ENCODE measurements around the gene SMIM3. TPM values are rescaled to one million over a fixed set of nuclear protein-coding genes. Genes with fewer than 3 reads are reported as not detected.
A peak's percentile ranks its signal among the peaks of the same experiment; 100 is the strongest.

Gene SMIM3
- total and polyA plus RNA-seq, 2 of the 13 experiments (the other 11 are each of a cell fraction or from before 2014, with no cell fraction given) = 11.6 to 96.7 TPM

- TF ChIP-seq ZFP41 (CRISPR knock-in tag; IDR thresholded peaks at IDR 0.05; ENCODE audit: borderline replicate concordance) (no peak), ZNF678 (CRISPR knock-in tag; IDR thresholded peaks at IDR 0.05) (no peak), ZNF639 (CRISPR knock-in tag; conservative IDR thresholded peaks at IDR 0.05) (no peak), PHB2 (IDR thresholded peaks at IDR 0.05; ENCODE audit: partially characterized antibody) (no peak), LCORL (IDR thresholded peaks at IDR 0.05) (no peak), LCORL (CRISPR knock-in tag; IDR thresholded peaks at IDR 0.05) (no peak), ZNF749 (CRISPR knock-in tag; IDR thresholded peaks at IDR 0.05; ENCODE audit: borderline replicate concordance) (no peak)
Observed at GRCh38 chr5:150774145-150774544, 4.4 kb upstream of the SMIM3 start (continued).

- in situ Hi-C loops (cut with HindIII; ENCODE audit: extremely low pct_ligation_motif_present, low pct_unique_long_range_greater_than_20kb) = no loop called here
- 2% methylated on average over 3 of the region's 3 CpGs for WGBS (ENCODE audit: low lambda C conversion rate)
- H3K4me3 ChIP-seq (replicated peaks in 1 of 3; ENCODE audit: insufficient read depth in 1 of 3, low read depth in 2 of 3, low read length in 3 of 3) = peak overlapping the region; percentile 74 to 90 (median 79); a peak in 4 of 6 replicates
- H3K9me3 ChIP-seq (ENCODE audit: low read length) = no peaks in the 10 kb centered on the region
- no peak for ATAC-seq
- ChIA-PET CTCF (ENCODE audit: low intra/inter-chr PET ratio, low total read pairs) (interaction anchor here (0.6 kb wide), 1 partner anchor 269 kb away, joined by 3 read pairs; no protein-coding TSS in a partner anchor), POLR2A (interaction anchor here (0.6 to 2.3 kb wide), 5 partner anchors 9 to 475 kb away, joined by 4 to 25 read pairs (median 14); partner anchors contain the start of genes DCTN4 and RBM22)
- H3K4me2 ChIP-seq (ENCODE audit: low read depth, low read length) = peak overlapping the region; percentile 98
- H3K27ac ChIP-seq (ENCODE audit: extremely low read length, insufficient read depth, low read length) = no peak overlapping the region
- intact Hi-C loops (cut with micrococcal nuclease; ENCODE audit: unreplicated experiment) = loop anchor here (1.0 to 5.0 kb wide), 2 partner anchors 15 to 215 kb away; no protein-coding TSS in a partner anchor
- no TSS peak for BruUV-seq (replicated peaks)
- TF ChIP-seq ZNF263 (CRISPR knock-in tag; IDR thresholded peaks at IDR 0.05) = no peak
- no peak for FAIRE-seq
- H4K20me1 ChIP-seq (ENCODE audit: insufficient read depth, low read length) = no peaks in the 10 kb centered on the region
- H3K36me3 ChIP-seq (replicated peaks in 1 of 2; ENCODE audit: control insufficient read depth in 1 of 2, insufficient read depth in 2 of 2, low read length in 2 of 2) = no peaks in the 10 kb centered on the region
- peaks cover 48% of the 10 kb centered on the region for H3K4me1 ChIP-seq (ENCODE audit: insufficient read depth, low read length)
- H3K79me2 ChIP-seq (ENCODE audit: insufficient read depth, low read length) = peaks cover 34% of the 10 kb centered on the region
- H3K27me3 ChIP-seq (ENCODE audit: control insufficient read depth in 1 of 2, insufficient read depth in 2 of 2, low read length in 2 of 2) = no peaks in the 10 kb centered on the region; a peak in 1 of 5 replicates
- H2AFZ ChIP-seq (ENCODE audit: low read length) = no peak overlapping the region
- no peak for DNase-seq (ENCODE audit: low spot score)
- peak overlapping the region; percentile 74; the same call in 1 of the 2 replicates for H3K9ac ChIP-seq (ENCODE audit: insufficient read depth, low read depth, low read length)
Observed at GRCh38 chr5:150777685-150778084, 872 bp upstream of the SMIM3 start.

Measured in HepG2 (cell line).